WTC11 (cell line): ENCODE measurements around the gene WSCD1. TPM values are rescaled to one million over a fixed set of nuclear protein-coding genes. Genes with fewer than 3 reads are reported as not detected.

ENCODE experiments used
- ATAC-seq: fragments of 200-7000 bp; cut with Tn5 transposase; 2 replicates; pipeline ENCODE4 v1.10.0; 2021; ENCODE audit warnings: mild to moderate bottlenecking, moderate library complexity
- CTCF ChIA-PET: fragments of 300-600 bp; sonication (Branson Sonifier 250); formaldehyde crosslinking; loops from one replicate; lab custom pipeline; 2021; ENCODE audit warnings: antibody characterized with exemption; lab: Charles Lee
- POLR2A ChIA-PET: fragments of 350-600 bp; sonication (Branson Sonifier 250); formaldehyde crosslinking; loops from one replicate; lab custom pipeline; 2021; ENCODE audit warnings: antibody characterized with exemption; lab: Charles Lee
- DNase-seq: peaks from one replicate; pipeline ENCODE4 v3.0.0; 2021; ENCODE audit warnings: low spot score
- H3K27ac Mint-ChIP-seq: 2 replicates; pipeline ENCODE4 v1.8.0; 2021; ENCODE audit warnings: mixed read lengths
- H3K27me3 Mint-ChIP-seq: 2 replicates; pipeline ENCODE4 v1.8.0; 2021; ENCODE audit warnings: low read depth, mild to moderate bottlenecking, moderate library complexity, mixed read lengths
- H3K36me3 Mint-ChIP-seq: 2 replicates; pipeline ENCODE4 v1.8.0; 2021; ENCODE audit warnings: mixed read lengths
- H3K4me1 Mint-ChIP-seq: 2 replicates; pipeline ENCODE4 v1.8.0; 2022; ENCODE audit warnings: mixed read lengths
- H3K4me3 Mint-ChIP-seq: 2 replicates; pipeline ENCODE4 v1.8.0; 2021; ENCODE audit warnings: mild to moderate bottlenecking, moderate library complexity, mixed read lengths
- H3K9me3 Mint-ChIP-seq: 2 replicates; pipeline ENCODE4 v1.8.0; 2021; ENCODE audit warnings: mixed read lengths
- ARID4B ChIP-seq: sonication (generic); formaldehyde crosslinking; IDR thresholded peaks from 2 replicates; pipeline ENCODE4 v1.8.0; 2023; ENCODE audit warnings: missing genetic modification reagents, mild to moderate bottlenecking, borderline replicate concordance
- ATF1 ChIP-seq: sonication (generic); formaldehyde crosslinking; IDR thresholded peaks from 2 replicates; pipeline ENCODE4 v1.8.1; 2023; ENCODE audit warnings: mild to moderate bottlenecking, moderate library complexity, missing genetic modification reagents
- ATF6 ChIP-seq: sonication (generic); formaldehyde crosslinking; IDR thresholded peaks from 2 replicates; pipeline ENCODE4 v1.8.1; 2023; ENCODE audit warnings: mild to moderate bottlenecking, missing genetic modification reagents
- CREB1 ChIP-seq: sonication (generic); formaldehyde crosslinking; IDR thresholded peaks from 2 replicates; pipeline ENCODE4 v1.8.0; 2023; ENCODE audit warnings: mild to moderate bottlenecking, missing genetic modification reagents
- E2F4 ChIP-seq: sonication (generic); formaldehyde crosslinking; IDR thresholded peaks from 2 replicates; pipeline ENCODE4 v1.8.1; 2022; ENCODE audit warnings: low read depth, mild to moderate bottlenecking, moderate library complexity, missing genetic modification reagents, borderline replicate concordance
- FOXJ3 ChIP-seq: sonication (generic); formaldehyde crosslinking; IDR thresholded peaks from 2 replicates; pipeline ENCODE4 v1.9.0; 2021; ENCODE audit warnings: missing genetic modification reagents, mild to moderate bottlenecking, borderline replicate concordance
- FOXK1 ChIP-seq: sonication (generic); formaldehyde crosslinking; IDR thresholded peaks from 2 replicates; pipeline ENCODE4 v1.8.0; 2022; ENCODE audit warnings: mild to moderate bottlenecking, moderate library complexity, missing genetic modification reagents
- GRHL2 ChIP-seq: fragments of 250-450 bp; sonication (Bioruptor Pico); IDR thresholded peaks from 2 replicates; pipeline ENCODE4 v1.8.0; 2022; ENCODE audit warnings: mild to moderate bottlenecking, moderate library complexity; ENCODE audit not compliant: insufficient replicate concordance, severe bottlenecking
- GTF2I ChIP-seq: fragments of 250-450 bp; sonication (Bioruptor Pico); conservative IDR thresholded peaks from 2 replicates; pipeline ENCODE4 v1.4.0; 2021; ENCODE audit warnings: mild to moderate bottlenecking
- HMGXB4 ChIP-seq: sonication (generic); formaldehyde crosslinking; IDR thresholded peaks from 2 replicates; pipeline ENCODE4 v1.8.1; 2023; ENCODE audit warnings: mild to moderate bottlenecking, moderate library complexity, missing genetic modification reagents
- NFATC4 ChIP-seq: fragments of 250-450 bp; sonication (Bioruptor Pico); IDR thresholded peaks from 2 replicates; pipeline ENCODE4 v1.9.0; 2021; ENCODE audit warnings: mild to moderate bottlenecking
- NR1H2 ChIP-seq: sonication (generic); formaldehyde crosslinking; IDR thresholded peaks from 2 replicates; pipeline ENCODE4 v1.9.0; 2021; ENCODE audit warnings: mild to moderate bottlenecking, moderate library complexity, missing genetic modification reagents
- NR3C1 ChIP-seq: sonication (generic); formaldehyde crosslinking; conservative IDR thresholded peaks from 2 replicates; pipeline ENCODE4 v1.8.1; 2023; ENCODE audit warnings: low read depth, mild to moderate bottlenecking, missing genetic modification reagents
- PRRX2 ChIP-seq: fragments of 250-450 bp; sonication (Bioruptor Pico); IDR thresholded peaks from 2 replicates; pipeline ENCODE4 v1.8.0; 2021; ENCODE audit warnings: mild to moderate bottlenecking
- RELA ChIP-seq: sonication (generic); formaldehyde crosslinking; IDR thresholded peaks from 2 replicates; pipeline ENCODE4 v1.8.1; 2022; ENCODE audit warnings: missing genetic modification reagents, mild to moderate bottlenecking, borderline replicate concordance
- RORB ChIP-seq: fragments of 250-450 bp; sonication (Bioruptor Pico); IDR thresholded peaks from 2 replicates; pipeline ENCODE4 v1.9.0; 2021; ENCODE audit warnings: mild to moderate bottlenecking
- TEAD4 ChIP-seq: sonication (generic); formaldehyde crosslinking; IDR thresholded peaks from 2 replicates; pipeline ENCODE4 v1.8.0; 2022; ENCODE audit warnings: mild to moderate bottlenecking, missing genetic modification reagents
- USF2 ChIP-seq: sonication (generic); formaldehyde crosslinking; IDR thresholded peaks from 2 replicates; pipeline ENCODE4 v1.8.1; 2023; ENCODE audit warnings: mild to moderate bottlenecking, missing genetic modification reagents, moderate library complexity
- ZNF138 ChIP-seq: sonication (generic); formaldehyde crosslinking; conservative IDR thresholded peaks from 2 replicates; pipeline ENCODE4 v1.8.1; 2022; ENCODE audit warnings: mild to moderate bottlenecking, moderate library complexity, missing genetic modification reagents
- ZNF281 ChIP-seq: sonication (generic); formaldehyde crosslinking; IDR thresholded peaks from 2 replicates; pipeline ENCODE4 v1.8.0; 2023; ENCODE audit warnings: mild to moderate bottlenecking, missing genetic modification reagents
- ZNF423 ChIP-seq: fragments of 250-450 bp; sonication (Bioruptor Pico); IDR thresholded peaks from 2 replicates; pipeline ENCODE4 v2.1.2; 2022; ENCODE audit warnings: mild to moderate bottlenecking, moderate library complexity
- ZNF425 ChIP-seq: fragments of 250-450 bp; sonication (Bioruptor Pico); conservative IDR thresholded peaks from 2 replicates; pipeline ENCODE4 v1.9.0; 2021; ENCODE audit warnings: mild to moderate bottlenecking
- total RNA-seq: library from RNA; stranded (reverse); gene quantifications from 3 replicates; pipeline ENCODE4 v1.2.3, GENCODE V29; 2021

WSCD1 gene
- total RNA-seq, 1 experiment from 2014 or later, result 57.5 TPM

- TF ChIP-seq TEAD4 (no peak), FOXJ3 (CRISPR knock-in tag) (no peak), ZNF138 (CRISPR knock-in tag) (no peak), ATF1 (CRISPR knock-in tag) (no peak), HMGXB4 (CRISPR knock-in tag) (no peak)
Measured at GRCh38 chr17:6109536-6109935, 39.4 kb downstream of the WSCD1 start (continued).

GRCh38 chr17:6110088-6110487 lies 39.9 kb downstream of the WSCD1 start:
- H3K27ac Mint-ChIP-seq, result no peak overlapping the region
- H3K36me3 Mint-ChIP-seq, result peaks cover 53% of the 10 kb centered on the region
- CTCF ChIA-PET, result no interaction called here
- no peaks in the 10 kb centered on the region for H3K27me3 Mint-ChIP-seq
- ATAC-seq, result no peak
- H3K4me3 Mint-ChIP-seq, result no peak overlapping the region
- H3K9me3 Mint-ChIP-seq, result peaks cover 10% of the 10 kb centered on the region
- POLR2A ChIA-PET, result no interaction called here
- no peak for DNase-seq
- H3K4me1 Mint-ChIP-seq, result no peaks in the 10 kb centered on the region
- no peak for TF ChIP-seq GRHL2 (CRISPR knock-in tag)
- TF ChIP-seq ZNF425 (CRISPR knock-in tag), result no peak
- TF ChIP-seq ARID4B (CRISPR knock-in tag), result no peak
- TF ChIP-seq NR1H2 (CRISPR knock-in tag), result no peak
- no peak for TF ChIP-seq NR3C1 (CRISPR knock-in tag)
- TF ChIP-seq NFATC4, result no peak
- no peak for TF ChIP-seq RELA
- no peak for TF ChIP-seq ATF6 (CRISPR knock-in tag)
- TF ChIP-seq E2F4 (CRISPR knock-in tag), result no peak
- no peak for TF ChIP-seq PRRX2 (CRISPR knock-in tag)
- no peak for TF ChIP-seq USF2
- TF ChIP-seq RORB (CRISPR knock-in tag), result no peak
- TF ChIP-seq CREB1 (CRISPR knock-in tag), result no peak
- no peak for TF ChIP-seq ZNF281 (CRISPR knock-in tag)
- TF ChIP-seq ZNF423 (CRISPR knock-in tag), result no peak
- no peak for TF ChIP-seq GTF2I
- no peak for TF ChIP-seq FOXK1 (CRISPR knock-in tag)
- no peak for TF ChIP-seq FOXJ3 (CRISPR knock-in tag)
